MG63 (cell line): Measurements from ENCODE around the gene GTF2I. TPM values are rescaled to one million over a fixed set of nuclear protein-coding genes. Genes with fewer than 3 reads are reported as not detected.
"Not testable (repeated sequence)": the region's sequence is repeated elsewhere in the genome, so short reads cannot be mapped to it uniquely, and the experiment has no call there.

Experiments
- DNase-seq: peaks from one replicate; pipeline ENCODE4 v3.0.0-alpha.2; 2020
- H3K27me3 ChIP-seq: fragments of 250-450 bp; sonication (Bioruptor Pico); 2 replicates; pipeline ENCODE4 v1.5.1; 2020; ENCODE audit warnings: mild to moderate bottlenecking, moderate library complexity
- H3K36me3 ChIP-seq: fragments of 250-450 bp; sonication (Bioruptor Pico); 2 replicates; pipeline ENCODE4 v1.5.1; 2020; ENCODE audit warnings: mild to moderate bottlenecking, moderate library complexity
- H3K4me3 ChIP-seq: fragments of 250-450 bp; sonication (Bioruptor Pico); 2 replicates; pipeline ENCODE4 v1.5.1; 2020; ENCODE audit warnings: mild to moderate bottlenecking, moderate library complexity
- H3K9me3 ChIP-seq: fragments of 250-450 bp; sonication (Bioruptor Pico); 2 replicates; pipeline ENCODE4 v1.5.1; 2020; ENCODE audit warnings: mild to moderate bottlenecking, moderate library complexity
- total RNA-seq: library from RNA; depleted of rRNA; stranded (reverse); fragments of >200 nt; shearing (Covaris generic); gene quantifications from 2 replicates; pipeline ENCODE4 v1.2.3, GENCODE V29; 2014; ENCODE audit warnings: low replicate concordance

Gene GTF2I
- total RNA-seq, 1 experiment from 2014 or later: 57.8 TPM

DNA sequence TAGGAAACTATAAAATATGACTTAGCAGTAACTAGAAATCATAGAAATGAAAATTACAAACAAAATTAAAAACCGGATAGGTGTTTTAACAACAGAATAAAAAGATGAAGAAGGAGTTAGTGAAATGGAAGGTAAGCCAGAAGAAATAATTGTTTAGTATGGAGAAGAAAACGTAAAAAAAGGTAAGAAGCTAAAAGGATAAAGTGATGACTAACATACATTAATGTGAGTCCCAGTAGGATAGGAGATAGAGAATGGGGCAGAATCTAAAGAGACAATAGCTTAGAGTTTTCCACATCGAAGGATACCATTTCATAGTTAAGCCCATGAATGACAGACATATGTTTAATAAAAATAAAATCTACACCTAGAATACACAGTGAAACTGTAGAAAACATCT, 25.3 kb downstream of the GTF2I start:
- H3K36me3 ChIP-seq: peaks cover 3% of the 10 kb centered on the region
- H3K9me3 ChIP-seq: no peaks in the 10 kb centered on the region
- H3K27me3 ChIP-seq: no peaks in the 10 kb centered on the region
- H3K4me3 ChIP-seq: no peak overlapping the region
- DNase-seq: no peak

GRCh38 chr7:74683799-74684198, 26.3 kb downstream of the GTF2I start:
- Histone ChIP-seq H3K27me3 (no peaks in the 10 kb centered on the region), H3K4me3 (no peak overlapping the region), H3K9me3 (no peaks in the 10 kb centered on the region), H3K36me3 (peaks cover 3% of the 10 kb centered on the region)
- no peak for DNase-seq

DNA sequence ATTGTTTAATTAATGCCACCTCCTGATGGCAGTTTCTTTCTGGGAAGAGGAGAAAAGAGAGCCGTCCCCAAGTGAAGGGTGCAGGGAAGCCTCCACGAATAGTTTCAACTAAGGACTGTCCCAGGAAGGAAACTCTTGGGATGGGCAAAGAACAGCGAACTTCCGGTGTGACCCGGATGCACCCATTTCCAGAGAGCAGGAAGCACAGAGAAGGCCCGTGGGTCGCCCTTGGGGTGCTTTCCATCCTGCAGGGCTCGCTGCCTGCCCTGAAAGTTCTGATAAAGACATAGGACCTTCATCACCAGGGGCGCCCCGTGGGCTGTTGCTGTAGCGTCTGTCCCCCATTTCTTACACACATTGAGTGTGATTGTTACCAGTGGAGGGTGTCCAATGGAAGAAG, 27.0 kb downstream of the GTF2I start:
- H3K4me3 ChIP-seq: no peak overlapping the region
- H3K36me3 ChIP-seq: peaks cover 7% of the 10 kb centered on the region
- H3K9me3 ChIP-seq: no peaks in the 10 kb centered on the region
- DNase-seq: no peak
- no peaks in the 10 kb centered on the region for H3K27me3 ChIP-seq

DNA sequence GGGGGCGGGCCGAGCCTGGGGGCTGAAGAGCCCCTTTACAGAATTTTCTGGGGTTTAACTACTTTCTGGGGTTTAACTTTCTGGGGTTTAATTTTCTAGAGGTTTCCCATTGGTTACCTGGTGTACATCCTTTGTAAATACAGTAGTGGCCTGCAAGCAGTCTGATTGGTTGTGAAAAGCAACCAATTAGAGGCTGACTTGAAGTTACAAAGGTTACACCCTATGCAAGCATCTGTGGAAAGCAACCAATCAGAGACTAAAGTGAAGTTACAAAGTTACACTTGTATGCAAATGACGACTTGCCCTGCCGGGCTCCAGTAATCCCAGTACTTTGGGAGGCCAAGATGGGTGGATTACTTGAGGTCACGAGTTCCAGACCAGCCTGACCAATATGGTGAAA, 27.4 kb downstream of the GTF2I start:
- DNase-seq: no peak
- Histone ChIP-seq H3K36me3 (peaks cover 12% of the 10 kb centered on the region), H3K9me3 (no peaks in the 10 kb centered on the region)

GRCh38 chr7:74690474-74690873, 33.0 kb downstream of the GTF2I start:
- H3K4me3 ChIP-seq: no peak overlapping the region
- no peaks in the 10 kb centered on the region for H3K27me3 ChIP-seq
- no peaks in the 10 kb centered on the region; the same call in 1 of the 2 replicates for H3K9me3 ChIP-seq
- no peak for DNase-seq
- H3K36me3 ChIP-seq: peaks cover 53% of the 10 kb centered on the region

More for the DNA sequence above, 27.4 kb downstream of the GTF2I start:
- Histone ChIP-seq H3K27me3 (no peaks in the 10 kb centered on the region), H3K4me3 (no peak overlapping the region)

DNA sequence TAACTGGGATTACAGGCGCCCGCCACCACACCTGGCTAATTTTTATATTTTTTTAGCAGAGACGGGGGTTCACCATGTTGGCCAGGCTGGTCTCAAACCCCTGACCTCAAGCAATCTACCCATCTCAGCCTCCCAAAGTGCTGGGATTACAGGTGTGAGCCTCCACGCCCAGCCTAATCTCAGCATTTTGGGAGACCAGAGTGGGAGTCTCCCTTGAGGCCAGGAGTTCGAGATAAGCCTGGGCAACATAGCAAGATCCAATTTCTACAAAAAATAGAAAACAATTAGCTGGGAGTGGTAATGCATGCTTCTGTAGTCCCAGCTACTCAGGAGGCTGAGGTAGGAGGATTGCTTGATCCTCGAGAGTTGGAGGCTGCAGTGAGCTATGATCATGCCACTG, 46.9 kb downstream of the GTF2I start:
- H3K9me3 ChIP-seq, H3K27me3 ChIP-seq, H3K4me3 ChIP-seq, DNase-seq: not testable (repeated sequence)
- H3K36me3 ChIP-seq: peaks cover 46% of the 10 kb centered on the region

DNA sequence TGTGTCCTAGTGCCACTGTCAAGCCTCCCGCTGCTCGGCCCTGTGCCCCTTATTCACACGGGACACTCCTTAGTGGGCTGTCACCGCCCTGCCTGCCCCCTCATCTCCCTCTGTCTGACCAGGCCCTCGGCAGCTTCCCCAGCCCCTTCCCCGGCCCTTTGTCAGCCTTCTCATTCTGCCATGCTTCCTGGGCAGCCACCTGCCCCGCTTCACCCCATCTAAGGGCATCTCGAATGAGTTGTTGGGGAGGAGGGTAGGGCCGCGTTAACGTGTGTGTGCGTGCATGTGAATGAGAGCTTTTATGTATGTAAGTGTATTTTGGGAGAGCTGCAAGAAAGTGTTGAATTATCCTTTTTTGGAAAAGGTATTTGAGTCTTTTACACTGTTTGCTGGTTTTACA, 49.7 kb downstream of the GTF2I start:
- H3K4me3 ChIP-seq: no peak overlapping the region
- H3K27me3 ChIP-seq: no peaks in the 10 kb centered on the region
- peaks cover 53% of the 10 kb centered on the region for H3K36me3 ChIP-seq
- H3K9me3 ChIP-seq: no peaks in the 10 kb centered on the region
- DNase-seq: no peak

- Histone ChIP-seq H3K9me3 (peaks cover 9% of the 10 kb centered on the region), H3K27me3 (no peaks in the 10 kb centered on the region), H3K36me3 (peaks cover 62% of the 10 kb centered on the region), H3K4me3 (no peak overlapping the region)
- DNase-seq: no peak
Measured at GRCh38 chr7:74708569-74709275, 51.2 kb downstream of the GTF2I start.

- Histone ChIP-seq H3K36me3 (peaks cover 66% of the 10 kb centered on the region), H3K4me3 (no peak overlapping the region), H3K27me3 (no peaks in the 10 kb centered on the region), H3K9me3 (peaks cover 10% of the 10 kb centered on the region)
- DNase-seq: no peak
Measured at GRCh38 chr7:74709880-74710671, 52.6 kb downstream of the GTF2I start.

- no peak overlapping the region for H3K4me3 ChIP-seq
- peaks cover 69% of the 10 kb centered on the region for H3K36me3 ChIP-seq
- DNase-seq: no peak
- H3K27me3 ChIP-seq: no peaks in the 10 kb centered on the region
- peaks cover 10% of the 10 kb centered on the region for H3K9me3 ChIP-seq
Measured at GRCh38 chr7:74713567-74713966, 56.0 kb downstream of the GTF2I start.

- DNase-seq: no peak
- Histone ChIP-seq H3K4me3 (no peak overlapping the region), H3K36me3 (peaks cover 60% of the 10 kb centered on the region), H3K9me3 (peaks cover 8% of the 10 kb centered on the region), H3K27me3 (no peaks in the 10 kb centered on the region)
Measured at GRCh38 chr7:74717889-74718288, 60.4 kb downstream of the GTF2I start.

GRCh38 chr7:74718336-74718735, 60.8 kb downstream of the GTF2I start:
- DNase-seq: no peak
- Histone ChIP-seq H3K36me3 (peaks cover 56% of the 10 kb centered on the region), H3K27me3 (no peaks in the 10 kb centered on the region), H3K4me3 (no peak overlapping the region), H3K9me3 (peaks cover 5% of the 10 kb centered on the region)

GRCh38 chr7:74722153-74722552, 64.6 kb downstream of the GTF2I start:
- Histone ChIP-seq H3K9me3 (no peaks in the 10 kb centered on the region), H3K36me3 (peaks cover 33% of the 10 kb centered on the region), H3K4me3 (no peak overlapping the region), H3K27me3 (no peaks in the 10 kb centered on the region)
- no peak for DNase-seq

DNA sequence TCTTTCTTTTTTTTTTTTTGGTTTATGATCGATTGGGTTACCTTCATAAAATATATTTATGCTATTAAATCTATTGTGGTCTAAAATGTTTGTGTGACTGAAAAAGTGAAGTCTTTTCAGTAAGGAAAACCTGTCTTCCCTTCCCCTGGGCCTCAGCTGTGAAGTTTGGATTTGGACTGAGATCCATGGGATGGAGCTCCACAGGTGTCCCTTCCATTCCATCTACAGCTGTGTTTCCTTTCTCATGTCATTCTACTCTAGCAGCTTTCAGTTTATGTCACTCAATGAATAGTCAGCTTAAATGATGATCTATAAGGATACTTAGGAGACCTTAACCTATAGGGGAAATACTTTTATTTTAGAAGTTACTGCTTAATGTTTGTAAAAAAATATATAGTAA, 68.3 kb downstream of the GTF2I start:
- H3K9me3 ChIP-seq: no peaks in the 10 kb centered on the region
- H3K27me3 ChIP-seq: no peaks in the 10 kb centered on the region
- peaks cover 16% of the 10 kb centered on the region for H3K36me3 ChIP-seq
- DNase-seq: no peak
- no peak overlapping the region for H3K4me3 ChIP-seq

DNA sequence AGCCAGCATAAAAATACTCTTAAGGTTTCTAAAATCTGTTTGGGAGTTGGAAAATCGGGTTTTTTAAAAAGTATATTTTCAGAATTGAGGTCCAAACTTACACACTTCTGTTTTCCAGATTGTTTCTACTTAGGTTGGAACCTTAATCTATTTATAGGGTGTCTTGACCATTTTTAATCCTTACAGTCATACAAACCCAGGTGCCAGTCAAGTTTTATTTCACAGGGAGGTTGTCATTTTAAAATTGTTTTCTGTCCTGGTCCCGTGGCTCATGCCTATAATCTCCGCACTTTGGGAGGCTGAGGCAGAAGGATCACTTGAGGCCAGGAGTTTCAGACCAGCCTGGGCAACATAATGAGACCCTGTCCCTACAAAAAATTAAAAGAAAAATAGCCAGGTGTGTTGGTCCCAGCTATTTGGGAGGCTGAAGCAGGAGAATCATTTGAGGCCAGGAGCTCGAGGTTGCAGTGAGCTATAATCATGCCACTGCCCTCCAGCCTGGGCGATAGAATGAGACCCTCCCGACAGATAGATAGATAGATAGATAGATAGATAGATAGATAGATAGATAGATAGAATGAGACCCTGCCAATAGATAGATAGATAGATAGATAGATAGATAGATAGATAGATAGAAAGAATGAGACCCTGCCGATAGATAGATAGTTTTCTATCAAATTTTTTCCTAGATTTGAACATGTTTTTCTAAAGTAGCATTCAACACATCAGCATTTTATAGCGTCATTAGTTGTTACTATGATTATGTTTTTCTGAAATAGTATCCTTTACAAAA, 69.0 kb downstream of the GTF2I start:
- Histone ChIP-seq H3K9me3 (no peaks in the 10 kb centered on the region), H3K27me3 (no peaks in the 10 kb centered on the region), H3K36me3 (peaks cover 16% of the 10 kb centered on the region), H3K4me3 (no peak overlapping the region)
- DNase-seq: no peak

DNA sequence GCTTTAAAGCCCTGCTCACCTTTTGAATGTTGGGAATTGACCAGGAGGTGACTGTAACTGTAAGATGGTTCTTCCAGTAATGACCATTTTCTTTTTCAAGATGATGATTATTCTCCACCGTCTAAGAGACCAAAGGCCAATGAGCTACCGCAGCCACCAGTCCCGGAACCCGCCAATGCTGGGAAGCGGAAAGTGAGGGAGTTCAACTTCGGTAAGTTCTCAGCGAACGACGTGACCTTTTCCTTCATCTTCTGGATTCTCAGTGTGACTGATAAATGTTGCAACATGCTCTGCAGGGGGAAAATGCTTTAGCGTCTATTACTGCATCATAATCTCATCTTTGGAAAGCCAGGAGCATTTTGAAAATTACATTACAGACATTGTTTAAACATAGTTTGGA, 71.2 kb downstream of the GTF2I start:
- H3K27me3 ChIP-seq, H3K36me3 ChIP-seq, H3K9me3 ChIP-seq, H3K4me3 ChIP-seq, DNase-seq: not testable (repeated sequence)

GRCh38 chr7:74730186-74730585, 72.7 kb downstream of the GTF2I start:
- H3K27me3 ChIP-seq, DNase-seq, H3K4me3 ChIP-seq, H3K36me3 ChIP-seq, H3K9me3 ChIP-seq: not testable (repeated sequence)
